Frontal cortex (tissue), 4 donors: ENCODE measurements around the gene CNTN4. TPM values are rescaled to one million over a fixed set of nuclear protein-coding genes. Genes with fewer than 3 reads are reported as not detected.

Source experiments
- DNase-seq, 2 donors: peaks; one replicate each; pipeline ENCODE4 v3.0.0; 2012; ENCODE audit warnings: low spot score in 2 of 2
- FAIRE-seq: peaks from 2 replicates; lab custom pipeline; 2012; peaks lifted over from hg19 to GRCh38; lab: Jason Lieb, UNC
- total RNA-seq: library from RNA; depleted of rRNA; stranded (reverse); fragments of >200 nt; gene quantifications from one replicate; pipeline ENCODE4 v1.2.3, GENCODE V29; 2014
- donor health status: control.
- donor health status: control.
- donor health status: control.

Gene CNTN4
- total RNA-seq, 1 donor from 2014 or later, result 134 TPM

GRCh38 chr3:2544212-2544611 is 445.5 kb downstream of the CNTN4 start:
- DNase-seq, result no peak
- no peak for FAIRE-seq

- DNase-seq, result no peak
- no peak for FAIRE-seq
Observed at GRCh38 chr3:2544718-2545117, 446.1 kb downstream of the CNTN4 start.

GRCh38 chr3:2547049-2547448 is 448.4 kb downstream of the CNTN4 start:
- no peak for FAIRE-seq
- no peak for DNase-seq

- FAIRE-seq (no peak), DNase-seq (no peak)
Observed at GRCh38 chr3:2554656-2555055, 456.0 kb downstream of the CNTN4 start.

- FAIRE-seq, result no peak
Observed at GRCh38 chr3:2558796-2559195, 460.1 kb downstream of the CNTN4 start.

GRCh38 chr3:2567451-2567850 is 468.8 kb downstream of the CNTN4 start:
- DNase-seq (no peak), FAIRE-seq (no peak)

More at GRCh38 chr3:2558796-2559195, 460.1 kb downstream of the CNTN4 start:
- no peak for DNase-seq

- FAIRE-seq (no peak), DNase-seq (no peak)
Observed at GRCh38 chr3:2568156-2568555, 469.5 kb downstream of the CNTN4 start.

GRCh38 chr3:2568929-2569328 is 470.3 kb downstream of the CNTN4 start:
- FAIRE-seq, result no peak
- no peak for DNase-seq

- DNase-seq (no peak), FAIRE-seq (no peak)
Observed at GRCh38 chr3:2577571-2577970, 478.9 kb downstream of the CNTN4 start.

- FAIRE-seq, result no peak
- DNase-seq, result no peak
Observed at GRCh38 chr3:2578560-2578959, 479.9 kb downstream of the CNTN4 start.

- no peak for FAIRE-seq
- no peak for DNase-seq
Observed at GRCh38 chr3:2579206-2579605, 480.5 kb downstream of the CNTN4 start.

GRCh38 chr3:2583046-2583445 is 484.4 kb downstream of the CNTN4 start:
- DNase-seq, result no peak
- no peak for FAIRE-seq

- FAIRE-seq (no peak), DNase-seq (no peak)
Observed at GRCh38 chr3:2589336-2589969, 490.8 kb downstream of the CNTN4 start.

GRCh38 chr3:2595486-2595885 is 496.8 kb downstream of the CNTN4 start:
- FAIRE-seq, result no peak
- no peak for DNase-seq

GRCh38 chr3:2597615-2598014 is 498.9 kb downstream of the CNTN4 start:
- no peak for FAIRE-seq
- no peak for DNase-seq

- no peak for FAIRE-seq
- no peak for DNase-seq
Observed at GRCh38 chr3:2599471-2599870, 500.8 kb downstream of the CNTN4 start.

GRCh38 chr3:2603692-2604289 is 505.1 kb downstream of the CNTN4 start:
- DNase-seq (no peak), FAIRE-seq (no peak)

GRCh38 chr3:2614578-2614977 is 515.9 kb downstream of the CNTN4 start:
- no peak for DNase-seq

GRCh38 chr3:2615080-2615479 is 516.4 kb downstream of the CNTN4 start:
- DNase-seq (no peak), FAIRE-seq (no peak)

More at GRCh38 chr3:2614578-2614977, 515.9 kb downstream of the CNTN4 start:
- no peak for FAIRE-seq

- DNase-seq (no peak), FAIRE-seq (no peak)
Observed at GRCh38 chr3:2623436-2623835, 524.8 kb downstream of the CNTN4 start.

GRCh38 chr3:2628117-2628516 is 529.5 kb downstream of the CNTN4 start:
- FAIRE-seq (no peak), DNase-seq (no peak)

GRCh38 chr3:2635511-2635910 is 536.8 kb downstream of the CNTN4 start:
- FAIRE-seq, result no peak
- DNase-seq, result no peak
